Cardiac muscle cell (in vitro differentiated cells and primary cell): ENCODE results near the gene TMEM106C. TPM values are rescaled to one million over a fixed set of nuclear protein-coding genes. Genes with fewer than 3 reads are reported as not detected.

Experiments
- DNase-seq, 2 donors: peaks; one replicate each; pipeline versions ENCODE4 v3.0.0 to v3.0.0-alpha.2; 2010 to 2017; ENCODE audit warnings: low read depth in 1 of 2, low spot score in 1 of 2
- H3K27ac ChIP-seq: fragments of 200-600 bp; sonication (generic); 2 replicates; pipeline ENCODE4 v1.5.1; 2016
- H3K27me3 ChIP-seq: fragments of 200-600 bp; sonication (generic); 2 replicates; pipeline ENCODE4 v1.6.0; 2016; ENCODE audit warnings: control low read depth
- H3K36me3 ChIP-seq: fragments of 200-600 bp; sonication (generic); 2 replicates; pipeline ENCODE4 v1.5.1; 2016; ENCODE audit warnings: control low read depth
- H3K4me1 ChIP-seq: fragments of 200-600 bp; sonication (generic); 2 replicates; pipeline ENCODE4 v1.8.1; 2017; ENCODE audit warnings: low read depth, mild to moderate bottlenecking, mixed run types
- H3K4me3 ChIP-seq: fragments of 200-600 bp; sonication (generic); 2 replicates; pipeline ENCODE4 v1.5.1; 2016; ENCODE audit warnings: mild to moderate bottlenecking
- H3K9me3 ChIP-seq: fragments of 200-600 bp; sonication (generic); 2 replicates; pipeline ENCODE4 v1.5.1; 2017; ENCODE audit warnings: low read depth, mild to moderate bottlenecking, control low read depth
- CTCF ChIP-seq: IDR thresholded peaks from 2 replicates; pipeline ENCODE4 v1.5.1; 2012; ENCODE audit warnings: low read depth, mild to moderate bottlenecking, low read length
- polyA plus RNA-seq: library from polyadenylated mRNA; unstranded; fragments of >200 nt; fragmentation: Nextera tagmentation; extraction: Ambion mirVana; gene quantifications from 2 replicates; pipeline ENCODE4 v1.2.1, GENCODE V29; 2016
- total RNA-seq: library from RNA; depleted of rRNA; stranded (reverse); fragments of >200 nt; gene quantifications from 2 replicates; pipeline ENCODE4 v1.2.3, GENCODE V29; 2016

The TMEM106C gene
- total and polyA plus RNA-seq, 2 experiments from 2014 or later: 100 to 108 TPM

GRCh38 chr12:47984331-47984801 lies 21.0 kb downstream of the TMEM106C start:
- DNase-seq: no peak
- no peak for TF ChIP-seq CTCF
- Histone ChIP-seq H3K4me1 (no peaks in the 10 kb centered on the region), H3K27ac (no peak overlapping the region), H3K4me3 (no peak overlapping the region), H3K9me3 (no peaks in the 10 kb centered on the region), H3K27me3 (no peaks in the 10 kb centered on the region), H3K36me3 (peaks cover 47% of the 10 kb centered on the region)

- Histone ChIP-seq H3K4me1 (no peaks in the 10 kb centered on the region), H3K36me3 (peaks cover 47% of the 10 kb centered on the region)
Measured at GRCh38 chr12:47985596-47986290, 22.3 kb downstream of the TMEM106C start.

GRCh38 chr12:47986291-47986660 lies 22.9 kb downstream of the TMEM106C start:
- H3K27me3 ChIP-seq: no peaks in the 10 kb centered on the region
- TF ChIP-seq CTCF: no peak
- H3K9me3 ChIP-seq: no peaks in the 10 kb centered on the region
- H3K27ac ChIP-seq: no peak overlapping the region
- no peaks in the 10 kb centered on the region for H3K4me1 ChIP-seq
- no peak overlapping the region for H3K4me3 ChIP-seq
- H3K36me3 ChIP-seq: peaks cover 47% of the 10 kb centered on the region
- no peak for DNase-seq

More at GRCh38 chr12:47985596-47986290, 22.3 kb downstream of the TMEM106C start:
- no peak overlapping the region for H3K4me3 ChIP-seq
- H3K27ac ChIP-seq: no peak overlapping the region
- H3K9me3 ChIP-seq: no peaks in the 10 kb centered on the region
- TF ChIP-seq CTCF: no peak
- H3K27me3 ChIP-seq: no peaks in the 10 kb centered on the region
- no peak for DNase-seq

GRCh38 chr12:47986832-47987231 lies 23.4 kb downstream of the TMEM106C start:
- H3K36me3 ChIP-seq: peaks cover 42% of the 10 kb centered on the region
- no peaks in the 10 kb centered on the region for H3K9me3 ChIP-seq
- no peak overlapping the region for H3K4me3 ChIP-seq
- no peaks in the 10 kb centered on the region for H3K27me3 ChIP-seq
- DNase-seq: no peak
- no peak for TF ChIP-seq CTCF
- no peak overlapping the region for H3K27ac ChIP-seq
- H3K4me1 ChIP-seq: no peaks in the 10 kb centered on the region

- Histone ChIP-seq H3K36me3 (peaks cover 37% of the 10 kb centered on the region), H3K9me3 (no peaks in the 10 kb centered on the region), H3K4me3 (no peak overlapping the region), H3K27ac (no peak overlapping the region), H3K27me3 (no peaks in the 10 kb centered on the region), H3K4me1 (no peaks in the 10 kb centered on the region)
- TF ChIP-seq CTCF: no peak
- peak in 1 of 2 donors; percentile 25 for DNase-seq
Measured at GRCh38 chr12:47987411-47988072, 24.1 kb downstream of the TMEM106C start.
